Prostate gland (tissue), 2 donors: Measurements from ENCODE around the gene PLXNB1. TPM values are rescaled to one million over a fixed set of nuclear protein-coding genes. Genes with fewer than 3 reads are reported as not detected.

Experiments used
- DNase-seq: peaks from one replicate; pipeline ENCODE4 v3.0.0-alpha.2; 2019; ENCODE audit warnings: low spot score
- H3K27ac ChIP-seq, 2 donors: fragments of 200-600 bp; sonication (generic); 2 replicates each; pipeline ENCODE4 v1.5.1; 2017 to 2019
- H3K27me3 ChIP-seq: fragments of 200-600 bp; sonication (generic); replicated peaks from 2 replicates; pipeline ENCODE4 v1.5.1; 2019; ENCODE audit not compliant: insufficient read depth
- H3K36me3 ChIP-seq, 2 donors: fragments of 200-600 bp; sonication (generic); 1 replicate in 1 of 2; 2 replicates in 1 of 2; pipeline versions ENCODE4 v1.5.1 to v1.8.1; 2017 to 2019
- H3K4me1 ChIP-seq: fragments of 200-600 bp; sonication (generic); replicated peaks from 2 replicates; pipeline ENCODE4 v1.5.1; 2019
- H3K4me3 ChIP-seq, 2 donors: fragments of 200-600 bp; sonication (generic); 2 replicates each; pipeline ENCODE4 v1.5.1; 2017 to 2019
- H3K9me3 ChIP-seq: fragments of 200-600 bp; sonication (generic); 2 replicates; pipeline ENCODE4 v1.5.1; 2017
- POLR2A ChIP-seq: fragments of 450-650 bp; IDR thresholded peaks from one replicate; pipeline ENCODE4 v1.6.1; 2016; ENCODE audit warnings: antibody characterized with exemption, mild to moderate bottlenecking
- POLR2AphosphoS5 ChIP-seq: sonication (generic); formaldehyde crosslinking; IDR thresholded peaks from one replicate; pipeline ENCODE4 v1.6.1; 2017; ENCODE audit warnings: antibody characterized with exemption
- WGBS: methylation state at CpG from one replicate; pipeline ENCODE4 v1.1.5; 2018; 5-methylcytosine and 5-hydroxymethylcytosine counted together
- intact Hi-C: fragments of 100-400 bp; cut with DNase I; formaldehyde crosslinking; loops from one replicate; pipeline ENCODE4 v1.14.2; 2022
- total RNA-seq, 2 donors: library from RNA; depleted of rRNA; stranded (reverse); fragments of >200 nt; gene quantifications; one replicate each; pipeline ENCODE4 v1.1.0, GENCODE V29; 2016
- TF ChIP-seq, protein P1 (sequence below), 4 experiments: fragments of 200-600 bp in 2 of 4; fragments of 450-650 bp in 2 of 4; sonication (generic) in 2 of 4; IDR thresholded peaks; 1 replicate in 3 of 4; 2 replicates in 1 of 4; pipeline ENCODE4 v1.5.1; 2016 to 2019; ENCODE audit warnings: antibody characterized with exemption in 4 of 4, mild to moderate bottlenecking in 2 of 4, moderate library complexity in 2 of 4

Gene PLXNB1
- total RNA-seq, 2 donors from 2014 or later, result 115 to 182 TPM

- H3K36me3 ChIP-seq, result no peaks in the 10 kb centered on the region
- no peak overlapping the region for H3K27ac ChIP-seq
- DNase-seq, result no peak
- no peaks in the 10 kb centered on the region for H3K9me3 ChIP-seq
- no peak overlapping the region for H3K4me3 ChIP-seq
- 76% methylated on average over 6 of the region's 6 CpGs for WGBS
- no peaks in the 10 kb centered on the region for H3K27me3 ChIP-seq
- H3K4me1 ChIP-seq, result no peaks in the 10 kb centered on the region
- intact Hi-C loops, result no loop called here
- TF ChIP-seq POLR2A, result no peak
- no peak for TF ChIP-seq POLR2AphosphoS5
- TF ChIP-seq, protein P1, sequence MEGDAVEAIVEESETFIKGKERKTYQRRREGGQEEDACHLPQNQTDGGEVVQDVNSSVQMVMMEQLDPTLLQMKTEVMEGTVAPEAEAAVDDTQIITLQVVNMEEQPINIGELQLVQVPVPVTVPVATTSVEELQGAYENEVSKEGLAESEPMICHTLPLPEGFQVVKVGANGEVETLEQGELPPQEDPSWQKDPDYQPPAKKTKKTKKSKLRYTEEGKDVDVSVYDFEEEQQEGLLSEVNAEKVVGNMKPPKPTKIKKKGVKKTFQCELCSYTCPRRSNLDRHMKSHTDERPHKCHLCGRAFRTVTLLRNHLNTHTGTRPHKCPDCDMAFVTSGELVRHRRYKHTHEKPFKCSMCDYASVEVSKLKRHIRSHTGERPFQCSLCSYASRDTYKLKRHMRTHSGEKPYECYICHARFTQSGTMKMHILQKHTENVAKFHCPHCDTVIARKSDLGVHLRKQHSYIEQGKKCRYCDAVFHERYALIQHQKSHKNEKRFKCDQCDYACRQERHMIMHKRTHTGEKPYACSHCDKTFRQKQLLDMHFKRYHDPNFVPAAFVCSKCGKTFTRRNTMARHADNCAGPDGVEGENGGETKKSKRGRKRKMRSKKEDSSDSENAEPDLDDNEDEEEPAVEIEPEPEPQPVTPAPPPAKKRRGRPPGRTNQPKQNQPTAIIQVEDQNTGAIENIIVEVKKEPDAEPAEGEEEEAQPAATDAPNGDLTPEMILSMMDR (IDR thresholded peaks at IDR 0.05), result no peak
Measured at GRCh38 chr3:48441940-48442339, 12.1 kb upstream of the PLXNB1 start.

GRCh38 chr3:48440590-48440958 lies 10.7 kb upstream of the PLXNB1 start:
- TF ChIP-seq POLR2AphosphoS5 (no peak), POLR2A (no peak)
- Histone ChIP-seq H3K4me1 (no peaks in the 10 kb centered on the region), H3K27ac (peak overlapping the region; percentile 89 to 91), H3K9me3 (no peaks in the 10 kb centered on the region), H3K4me3 (peak overlapping the region; percentile 87 to 96), H3K36me3 (no peaks in the 10 kb centered on the region), H3K27me3 (no peaks in the 10 kb centered on the region)
- WGBS, result 1% methylated on average over 21 of the region's 21 CpGs
- intact Hi-C loops, result no loop called here
- no peak for DNase-seq

DNA sequence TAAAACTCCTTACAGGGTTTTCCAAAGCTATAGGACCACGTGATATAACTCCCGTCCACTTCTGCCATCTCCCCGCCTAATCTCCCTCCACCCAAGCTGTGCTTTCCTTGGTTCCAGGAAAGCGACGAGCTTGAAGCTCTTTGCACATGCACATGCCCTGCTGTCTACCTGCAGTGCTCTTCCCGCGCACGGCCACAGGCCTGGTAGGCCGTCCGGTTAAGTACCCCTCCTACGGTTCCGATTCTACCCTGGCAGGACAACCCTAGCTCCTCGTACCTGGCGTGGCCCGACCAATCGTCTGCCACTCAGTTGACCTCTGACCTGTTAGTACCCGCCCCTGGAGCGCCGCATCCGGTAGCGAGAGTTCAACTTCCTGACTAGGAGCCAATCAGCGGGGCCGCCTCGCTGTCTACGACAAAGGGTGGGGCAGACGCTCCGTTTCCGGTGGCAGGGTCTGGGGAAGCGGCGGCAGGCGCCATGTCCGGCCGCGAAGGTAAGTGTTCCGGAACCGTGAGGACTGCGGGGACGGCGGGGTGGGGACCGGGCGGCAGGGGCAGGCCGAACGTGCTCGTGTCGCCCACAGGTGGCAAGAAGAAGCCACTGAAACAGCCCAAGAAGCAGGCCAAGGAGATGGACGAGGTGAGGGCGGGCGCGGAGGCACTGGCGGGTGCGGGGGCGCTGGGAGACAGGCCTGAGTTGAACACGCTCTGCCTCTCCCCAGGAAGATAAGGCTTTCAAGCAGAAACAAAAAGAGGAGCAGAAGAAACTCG lies 10.1 kb upstream of the PLXNB1 start, which contains the start of the genes CCDC51 and TMA7:
CCDC51 (minus strand) TSS at position 300 of the 770 bp plus-strand sequence. CDS start 4,991 bp downstream, outside the sequence.
TMA7 (plus strand) TSS at position 438 of the 770 bp plus-strand sequence; CDS start at position 478, 40 bp downstream.
- peak; percentile 99 for DNase-seq
- intact Hi-C loops, result loop anchor here (5.0 to 10.0 kb wide), 2 partner anchors 135 to 248 kb away; partner anchors contain the start of gene NME6
- peak; percentile 100 for TF ChIP-seq POLR2AphosphoS5
- TF ChIP-seq POLR2A, result peak; percentile 89
- TF ChIP-seq, protein P1 (IDR thresholded peaks at IDR 0.05), result peak in 2 of 4 experiments; percentile 16 to 23
- peak within 1 kb of the TSS; percentile 89 to 91 for H3K27ac ChIP-seq
- no peaks in the 10 kb centered on the region for H3K27me3 ChIP-seq
- peak within 1 kb of the TSS; percentile 87 to 96 for H3K4me3 ChIP-seq
- no peaks in the 10 kb centered on the region for H3K4me1 ChIP-seq
- 0% methylated on average over 39 of the region's 54 CpGs for WGBS
- H3K9me3 ChIP-seq, result no peaks in the 10 kb centered on the region
- no peaks in the 10 kb centered on the region for H3K36me3 ChIP-seq

GRCh38 chr3:48437812-48438211 lies 7.9 kb upstream of the PLXNB1 start:
- 81% methylated on average over 4 of the region's 4 CpGs for WGBS
- H3K9me3 ChIP-seq, result no peaks in the 10 kb centered on the region
- TF ChIP-seq POLR2AphosphoS5 (no peak), POLR2A (no peak)
- TF ChIP-seq, protein P1 (IDR thresholded peaks at IDR 0.05), result no peak
- no peaks in the 10 kb centered on the region for H3K4me1 ChIP-seq
- H3K27ac ChIP-seq, result no peak overlapping the region
- intact Hi-C loops, result loop anchor here (5.0 to 10.0 kb wide), 2 partner anchors 133 to 246 kb away; partner anchors contain the start of gene NME6
- no peaks in the 10 kb centered on the region for H3K27me3 ChIP-seq
- no peak overlapping the region for H3K4me3 ChIP-seq
- no peaks in the 10 kb centered on the region for H3K36me3 ChIP-seq
- DNase-seq, result no peak

- Histone ChIP-seq H3K36me3 (no peaks in the 10 kb centered on the region), H3K27me3 (no peaks in the 10 kb centered on the region), H3K27ac (no peak overlapping the region), H3K4me3 (no peak overlapping the region), H3K4me1 (no peaks in the 10 kb centered on the region), H3K9me3 (no peaks in the 10 kb centered on the region)
- 83% methylated on average over 7 of the region's 7 CpGs for WGBS
- TF ChIP-seq POLR2AphosphoS5 (no peak), POLR2A (no peak)
- TF ChIP-seq, protein P1 (IDR thresholded peaks at IDR 0.05), result no peak
- intact Hi-C loops, result loop anchor here (1.0 to 10.0 kb wide), 3 partner anchors 132 to 245 kb away; partner anchors contain the start of gene NME6
- no peak for DNase-seq
Measured at GRCh38 chr3:48436855-48437254, 7.0 kb upstream of the PLXNB1 start.
